ENCODE results near the gene TMSB4X.
"Not testable (repeated sequence)": the region's sequence is repeated elsewhere in the genome, so short reads cannot be mapped to it uniquely, and the experiment has no call there.

The TMSB4X gene

DNA sequence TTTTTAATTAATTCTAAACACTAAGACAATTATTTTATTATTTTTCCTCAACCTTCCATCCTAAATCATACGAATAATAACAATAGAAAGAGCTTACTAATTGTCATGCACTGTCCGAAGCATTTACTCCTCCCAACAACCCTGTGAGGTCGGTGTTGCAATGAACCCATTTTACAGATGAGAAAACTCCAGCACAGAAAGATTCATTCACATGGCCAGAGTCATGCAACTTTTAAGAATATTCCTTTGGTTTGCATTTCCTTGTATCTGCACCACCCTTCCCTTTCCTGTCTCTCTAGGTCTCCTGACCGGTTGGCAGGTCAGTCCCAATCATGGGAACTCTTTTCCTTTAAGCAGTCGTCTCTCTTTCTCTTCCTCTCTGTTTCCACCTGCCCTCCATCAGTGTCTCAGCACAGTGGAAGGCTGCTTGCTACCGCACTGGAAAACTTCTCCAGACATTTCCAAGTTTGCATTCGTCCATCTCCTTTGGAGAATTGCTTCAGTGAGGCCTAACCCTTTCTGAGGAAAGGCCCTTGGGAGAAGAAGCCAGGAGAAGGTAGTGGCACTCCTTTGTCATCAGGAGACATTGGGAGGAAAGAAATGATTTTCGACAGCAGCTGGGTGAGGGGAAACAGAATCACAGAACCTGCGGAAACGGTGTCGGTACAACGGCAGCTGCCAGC, 1.9 kb upstream of the TMSB4X start:
- no peak for DNase-seq (ENCODE audit: low spot score)
- TF ChIP-seq, protein P1, sequence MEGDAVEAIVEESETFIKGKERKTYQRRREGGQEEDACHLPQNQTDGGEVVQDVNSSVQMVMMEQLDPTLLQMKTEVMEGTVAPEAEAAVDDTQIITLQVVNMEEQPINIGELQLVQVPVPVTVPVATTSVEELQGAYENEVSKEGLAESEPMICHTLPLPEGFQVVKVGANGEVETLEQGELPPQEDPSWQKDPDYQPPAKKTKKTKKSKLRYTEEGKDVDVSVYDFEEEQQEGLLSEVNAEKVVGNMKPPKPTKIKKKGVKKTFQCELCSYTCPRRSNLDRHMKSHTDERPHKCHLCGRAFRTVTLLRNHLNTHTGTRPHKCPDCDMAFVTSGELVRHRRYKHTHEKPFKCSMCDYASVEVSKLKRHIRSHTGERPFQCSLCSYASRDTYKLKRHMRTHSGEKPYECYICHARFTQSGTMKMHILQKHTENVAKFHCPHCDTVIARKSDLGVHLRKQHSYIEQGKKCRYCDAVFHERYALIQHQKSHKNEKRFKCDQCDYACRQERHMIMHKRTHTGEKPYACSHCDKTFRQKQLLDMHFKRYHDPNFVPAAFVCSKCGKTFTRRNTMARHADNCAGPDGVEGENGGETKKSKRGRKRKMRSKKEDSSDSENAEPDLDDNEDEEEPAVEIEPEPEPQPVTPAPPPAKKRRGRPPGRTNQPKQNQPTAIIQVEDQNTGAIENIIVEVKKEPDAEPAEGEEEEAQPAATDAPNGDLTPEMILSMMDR (IDR thresholded peaks at IDR 0.05; ENCODE audit: extremely low read depth, insufficient read depth, missing control alignments), result no peak
- in situ Hi-C loops (cut with MboI; ENCODE audit: low pct_unique_long_range_greater_than_20kb, low sequenced_read_pairs, unreplicated experiment), result no loop called here

DNA sequence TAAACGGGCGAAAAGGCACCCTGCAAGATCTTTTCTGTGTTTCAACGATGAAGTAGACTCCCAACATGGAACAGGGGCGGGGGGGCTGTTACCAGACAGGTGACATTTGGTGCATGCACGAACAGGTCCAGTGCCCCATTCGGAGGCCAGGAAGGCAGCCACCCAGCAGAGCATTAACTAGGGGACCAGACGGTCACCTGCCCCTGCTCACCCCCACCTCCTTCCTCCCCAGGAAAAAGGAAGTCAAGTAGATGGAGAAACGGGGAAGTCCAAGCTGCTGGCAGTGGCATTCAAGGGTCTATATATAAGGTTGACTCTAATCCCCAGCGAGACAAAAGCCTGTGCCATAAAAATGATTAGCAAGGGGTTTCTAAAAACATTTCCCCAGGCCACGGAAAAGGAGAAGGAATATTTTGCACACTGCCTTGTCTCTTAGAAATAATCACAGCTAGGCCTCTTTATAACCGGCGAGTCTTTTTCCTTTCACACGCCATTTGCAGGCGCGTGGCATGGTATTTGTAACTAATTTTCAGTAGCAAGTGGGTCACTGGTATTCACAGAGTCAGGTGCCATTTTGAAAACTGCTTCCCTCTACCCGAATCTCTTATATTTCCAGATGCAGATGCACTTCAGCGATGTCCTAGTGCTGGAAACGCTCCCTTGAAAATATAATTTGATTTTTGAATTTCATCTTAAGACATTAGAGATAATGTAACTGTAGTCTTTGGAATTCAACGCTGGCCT, 1.2 kb upstream of the TMSB4X start:
- DNase-seq (ENCODE audit: low spot score), result no peak
- TF ChIP-seq, protein P1 (IDR thresholded peaks at IDR 0.05; ENCODE audit: extremely low read depth, insufficient read depth, missing control alignments), result no peak
- in situ Hi-C loops (cut with MboI; ENCODE audit: low pct_unique_long_range_greater_than_20kb, low sequenced_read_pairs, unreplicated experiment), result no loop called here

DNA sequence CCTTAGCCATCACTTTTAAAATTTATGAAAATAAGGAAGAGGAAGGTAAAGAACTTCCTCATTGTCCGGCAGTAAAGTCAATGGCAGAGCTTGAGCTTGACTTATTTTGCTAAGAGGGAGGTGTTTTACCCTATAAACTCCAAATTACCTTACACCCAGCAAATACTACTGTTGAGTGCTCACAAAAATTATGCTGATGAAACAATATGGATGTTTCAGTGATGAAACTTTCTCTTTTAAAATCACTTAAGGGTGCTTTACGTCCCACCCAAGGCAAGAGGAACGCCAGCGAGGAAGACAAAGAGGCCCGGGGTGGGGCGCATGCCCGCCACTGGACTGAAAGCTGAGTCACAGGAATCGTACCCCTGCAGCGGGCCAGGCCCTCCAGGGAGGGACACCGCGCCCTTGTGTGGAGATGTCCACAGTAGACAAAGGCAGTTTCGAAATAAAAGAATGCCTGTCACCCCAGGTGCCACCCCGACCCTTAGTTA, 560 bp upstream of the TMSB4X start:
- in situ Hi-C loops (cut with MboI; ENCODE audit: low pct_unique_long_range_greater_than_20kb, low sequenced_read_pairs, unreplicated experiment), result no loop called here
- DNase-seq (ENCODE audit: low spot score), result no peak
- TF ChIP-seq, protein P1 (IDR thresholded peaks at IDR 0.05; ENCODE audit: extremely low read depth, insufficient read depth, missing control alignments), result no peak

DNA sequence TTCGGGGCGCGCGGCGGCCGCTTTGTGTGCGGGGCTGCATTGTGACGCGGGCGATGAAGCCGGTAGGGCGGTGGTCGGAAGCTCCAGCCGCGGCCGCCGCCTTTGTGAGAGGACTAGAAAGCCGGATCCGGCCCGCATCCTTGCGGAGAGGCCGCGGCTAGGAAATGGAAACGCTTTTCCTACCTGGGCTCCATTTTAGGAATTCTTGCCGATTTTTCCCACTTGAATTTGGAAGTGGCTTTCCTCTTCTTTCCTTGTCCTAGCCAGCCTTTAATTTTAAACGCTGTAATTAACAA, 708 bp downstream of the TMSB4X start:
- TF ChIP-seq, protein P1 (IDR thresholded peaks at IDR 0.05; ENCODE audit: extremely low read depth, insufficient read depth, missing control alignments), result no peak
- in situ Hi-C loops (cut with MboI; ENCODE audit: low pct_unique_long_range_greater_than_20kb, low sequenced_read_pairs, unreplicated experiment), result loop anchor here (25.0 kb wide), 1 partner anchor 712 kb away; the partner anchor contains the start of gene RAB9A
- DNase-seq (ENCODE audit: low spot score), result no peak

DNA sequence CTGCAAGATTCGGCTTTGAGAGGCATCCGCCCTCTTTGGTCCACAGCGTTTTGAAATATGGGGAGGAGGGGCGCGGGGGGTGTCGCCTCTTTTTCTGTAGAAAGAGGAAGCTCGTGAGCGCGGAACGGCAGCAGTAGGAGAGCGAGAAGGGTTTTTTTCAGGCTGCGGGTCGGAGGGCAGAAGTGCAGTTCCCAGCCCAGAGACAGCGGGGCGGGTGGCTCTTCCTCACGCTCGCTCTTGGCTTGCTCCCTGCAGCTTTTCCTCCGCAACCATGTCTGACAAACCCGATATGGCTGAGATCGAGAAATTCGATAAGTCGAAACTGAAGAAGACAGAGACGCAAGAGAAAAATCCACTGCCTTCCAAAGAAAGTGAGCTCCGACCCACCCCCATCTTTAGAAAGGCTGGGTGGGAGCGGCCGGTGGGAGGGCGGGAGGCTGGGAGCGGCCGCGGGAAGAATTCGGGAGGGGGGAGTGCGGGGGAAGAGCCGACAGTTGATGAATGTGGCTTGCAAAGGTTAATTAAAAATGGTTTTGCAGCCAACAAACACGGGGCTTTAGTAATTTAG, 1.2 kb downstream of the TMSB4X start:
- DNase-seq (ENCODE audit: low spot score), result no peak
- TF ChIP-seq, protein P1 (IDR thresholded peaks at IDR 0.05; ENCODE audit: extremely low read depth, insufficient read depth, missing control alignments), result no peak
- in situ Hi-C loops (cut with MboI; ENCODE audit: low pct_unique_long_range_greater_than_20kb, low sequenced_read_pairs, unreplicated experiment), result loop anchor here (25.0 kb wide), 1 partner anchor 711 kb away; the partner anchor contains the start of gene RAB9A

DNA sequence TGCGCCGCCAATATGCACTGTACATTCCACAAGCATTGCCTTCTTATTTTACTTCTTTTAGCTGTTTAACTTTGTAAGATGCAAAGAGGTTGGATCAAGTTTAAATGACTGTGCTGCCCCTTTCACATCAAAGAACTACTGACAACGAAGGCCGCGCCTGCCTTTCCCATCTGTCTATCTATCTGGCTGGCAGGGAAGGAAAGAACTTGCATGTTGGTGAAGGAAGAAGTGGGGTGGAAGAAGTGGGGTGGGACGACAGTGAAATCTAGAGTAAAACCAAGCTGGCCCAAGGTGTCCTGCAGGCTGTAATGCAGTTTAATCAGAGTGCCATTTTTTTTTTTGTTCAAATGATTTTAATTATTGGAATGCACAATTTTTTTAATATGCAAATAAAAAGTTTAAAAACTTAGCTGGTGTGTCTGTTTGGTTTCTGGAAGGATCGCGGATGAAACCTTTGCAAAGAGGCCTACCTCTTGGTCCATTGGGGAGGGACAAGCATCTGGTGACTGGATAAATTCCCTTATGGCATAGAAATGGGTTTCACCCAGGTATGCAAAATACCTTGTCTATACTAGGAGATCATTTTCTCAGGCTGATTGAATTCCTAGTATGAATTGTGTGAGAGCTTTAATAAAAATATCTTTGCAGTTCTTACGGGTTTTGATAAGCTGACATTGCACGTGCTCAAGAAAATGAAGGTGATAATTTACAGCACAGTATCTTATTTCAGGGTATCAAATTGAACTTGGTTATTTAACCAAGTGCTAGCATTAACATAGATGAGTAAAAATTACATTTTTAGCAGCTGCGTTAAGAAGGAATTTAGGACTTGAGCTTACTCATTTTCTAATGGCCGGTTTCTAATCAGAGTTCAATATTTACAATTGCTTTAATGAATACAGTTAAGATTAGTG, 2.2 kb downstream of the TMSB4X start:
- in situ Hi-C loops (cut with MboI; ENCODE audit: low pct_unique_long_range_greater_than_20kb, low sequenced_read_pairs, unreplicated experiment), result loop anchor here (25.0 kb wide), 1 partner anchor 710 kb away; the partner anchor contains the start of gene RAB9A
- DNase-seq (ENCODE audit: low spot score), result not testable (repeated sequence)

Data from GM13977 (cell line).